ENCODE data around the gene SYTL3.

- peak in 5 of 6 experiments; percentile 22 to 61 (median 50) for TF ChIP-seq CTCF (IDR thresholded peaks at IDR 0.05)
- no peak for TF ChIP-seq POLR2AphosphoS5 (IDR thresholded peaks at IDR 0.05)
- TF ChIP-seq POLR2A (IDR thresholded peaks at IDR 0.05), result no peak
These were observed 10.5 kb downstream of the SYTL3 start for GRCh38 chr6:158660333-158660754.

All from upper lobe of left lung (tissue), 4 donors.